BJ (cell line): Measurements from ENCODE around the gene NGEF. TPM values are rescaled to one million over a fixed set of nuclear protein-coding genes. Genes with fewer than 3 reads are reported as not detected.

Source experiments
- CTCF ChIA-PET: fragments of 350-600 bp; formaldehyde crosslinking; extraction: SDS; loops from one replicate; lab custom pipeline; 2021; ENCODE audit warnings: antibody characterized with exemption, inconsistent platforms; lab: Yijun Ruan, JAX
- POLR2A ChIA-PET: fragments of 300-600 bp; sonication (Branson Sonifier 250); formaldehyde crosslinking; extraction: SDS; loops from one replicate; lab custom pipeline; 2021; ENCODE audit warnings: antibody characterized with exemption; lab: Charles Lee
- DNase-seq: peaks from one replicate; pipeline ENCODE4 v3.0.0-alpha.2; 2011; ENCODE audit warnings: low read depth
- H3K27me3 ChIP-seq: 2 replicates; pipeline ENCODE4 v1.6.0; 2011; ENCODE audit warnings: low read length; ENCODE audit not compliant: control insufficient read depth, insufficient read depth
- H3K36me3 ChIP-seq: 2 replicates; pipeline ENCODE4 v1.5.1; 2011; ENCODE audit warnings: low read length; ENCODE audit not compliant: control insufficient read depth, insufficient read depth
- H3K4me3 ChIP-seq: 2 replicates; pipeline ENCODE4 v1.5.1; 2011; ENCODE audit warnings: low read depth, mild to moderate bottlenecking, control low read depth, low read length
- CTCF ChIP-seq: IDR thresholded peaks from 2 replicates; pipeline ENCODE4 v1.5.1; 2011; ENCODE audit warnings: low read depth, mild to moderate bottlenecking, control low read depth, inconsistent platforms, low read length, moderate library complexity; ENCODE audit not compliant: insufficient read depth
- polyA plus RNA-seq: library from polyadenylated mRNA; depleted of rRNA; stranded (reverse); fragments of >200 nt; gene quantifications from 2 replicates; pipeline ENCODE4 v1.2.3, GENCODE V29; 2011

The NGEF gene
- polyA plus RNA-seq, 1 experiment = 0.23 TPM

GRCh38 chr2:232951891-232952290, 61.2 kb downstream of the NGEF start:
- H3K36me3 ChIP-seq = no peaks in the 10 kb centered on the region
- no peak overlapping the region for H3K4me3 ChIP-seq
- H3K27me3 ChIP-seq = no peaks in the 10 kb centered on the region
- no peak for DNase-seq
- no peak for TF ChIP-seq CTCF
- POLR2A ChIA-PET = no interaction called here
- CTCF ChIA-PET = no interaction called here

- TF ChIP-seq CTCF = no peak
- ChIA-PET CTCF (no interaction called here), POLR2A (no interaction called here)
- Histone ChIP-seq H3K4me3 (no peak overlapping the region), H3K27me3 (no peaks in the 10 kb centered on the region), H3K36me3 (no peaks in the 10 kb centered on the region)
- DNase-seq = no peak
Observed at GRCh38 chr2:232951181-232951580, 61.9 kb downstream of the NGEF start.

GRCh38 chr2:232950751-232951150, 62.3 kb downstream of the NGEF start:
- H3K36me3 ChIP-seq = no peaks in the 10 kb centered on the region
- ChIA-PET CTCF (no interaction called here), POLR2A (no interaction called here)
- no peak for TF ChIP-seq CTCF
- H3K4me3 ChIP-seq = no peak overlapping the region
- DNase-seq = no peak
- H3K27me3 ChIP-seq = no peaks in the 10 kb centered on the region

- no peak for DNase-seq
- no peaks in the 10 kb centered on the region for H3K36me3 ChIP-seq
- no peaks in the 10 kb centered on the region for H3K27me3 ChIP-seq
- POLR2A ChIA-PET = no interaction called here
- no peak overlapping the region for H3K4me3 ChIP-seq
- TF ChIP-seq CTCF = no peak
- CTCF ChIA-PET = no interaction called here
Observed at GRCh38 chr2:232949016-232949415, 64.0 kb downstream of the NGEF start.

GRCh38 chr2:232942831-232943230, 70.2 kb downstream of the NGEF start:
- DNase-seq = no peak
- Histone ChIP-seq H3K27me3 (no peaks in the 10 kb centered on the region), H3K36me3 (no peaks in the 10 kb centered on the region), H3K4me3 (no peak overlapping the region)
- no peak for TF ChIP-seq CTCF
- ChIA-PET POLR2A (no interaction called here), CTCF (no interaction called here)
